Fibroblast of mammary gland (primary cell): ENCODE measurements around the gene FNBP1L.

ENCODE experiments used
- DNase-seq: peaks from one replicate; pipeline ENCODE4 v3.0.0-alpha.2; 2010; ENCODE audit warnings: low read depth
- H3K4me3 ChIP-seq: 2 replicates; pipeline ENCODE4 v1.5.1; 2011; ENCODE audit warnings: low read depth, mild to moderate bottlenecking, low read length, moderate library complexity; ENCODE audit not compliant: control insufficient read depth
- TF ChIP-seq, protein P1 (sequence below): conservative IDR thresholded peaks from 2 replicates; pipeline ENCODE4 v1.5.1; 2011; ENCODE audit warnings: low read depth, low read length, inconsistent platforms; ENCODE audit not compliant: control insufficient read depth, insufficient read depth

Gene FNBP1L

DNA sequence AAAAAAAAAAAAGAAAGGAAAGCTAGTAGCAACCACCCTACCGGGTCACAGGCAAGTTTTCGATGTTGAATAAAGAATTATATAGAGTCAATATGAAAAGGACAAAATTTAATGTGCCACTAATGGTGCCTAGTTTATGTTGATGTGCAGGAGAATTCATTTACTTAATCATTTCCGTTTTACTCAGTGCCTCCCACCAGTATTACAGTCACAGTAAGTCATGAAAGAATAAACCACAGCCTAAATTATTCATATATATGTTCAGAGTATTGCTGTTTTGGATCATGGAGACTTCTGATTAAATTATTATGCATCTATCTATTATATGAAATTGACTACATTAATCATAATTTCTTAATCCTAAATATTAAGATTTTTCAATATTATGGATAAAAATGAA is 35.3 kb downstream of the FNBP1L start:
- peak; percentile 17 for DNase-seq
- H3K4me3 ChIP-seq, result no peak overlapping the region
- TF ChIP-seq, protein P1, sequence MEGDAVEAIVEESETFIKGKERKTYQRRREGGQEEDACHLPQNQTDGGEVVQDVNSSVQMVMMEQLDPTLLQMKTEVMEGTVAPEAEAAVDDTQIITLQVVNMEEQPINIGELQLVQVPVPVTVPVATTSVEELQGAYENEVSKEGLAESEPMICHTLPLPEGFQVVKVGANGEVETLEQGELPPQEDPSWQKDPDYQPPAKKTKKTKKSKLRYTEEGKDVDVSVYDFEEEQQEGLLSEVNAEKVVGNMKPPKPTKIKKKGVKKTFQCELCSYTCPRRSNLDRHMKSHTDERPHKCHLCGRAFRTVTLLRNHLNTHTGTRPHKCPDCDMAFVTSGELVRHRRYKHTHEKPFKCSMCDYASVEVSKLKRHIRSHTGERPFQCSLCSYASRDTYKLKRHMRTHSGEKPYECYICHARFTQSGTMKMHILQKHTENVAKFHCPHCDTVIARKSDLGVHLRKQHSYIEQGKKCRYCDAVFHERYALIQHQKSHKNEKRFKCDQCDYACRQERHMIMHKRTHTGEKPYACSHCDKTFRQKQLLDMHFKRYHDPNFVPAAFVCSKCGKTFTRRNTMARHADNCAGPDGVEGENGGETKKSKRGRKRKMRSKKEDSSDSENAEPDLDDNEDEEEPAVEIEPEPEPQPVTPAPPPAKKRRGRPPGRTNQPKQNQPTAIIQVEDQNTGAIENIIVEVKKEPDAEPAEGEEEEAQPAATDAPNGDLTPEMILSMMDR, result no peak

DNA sequence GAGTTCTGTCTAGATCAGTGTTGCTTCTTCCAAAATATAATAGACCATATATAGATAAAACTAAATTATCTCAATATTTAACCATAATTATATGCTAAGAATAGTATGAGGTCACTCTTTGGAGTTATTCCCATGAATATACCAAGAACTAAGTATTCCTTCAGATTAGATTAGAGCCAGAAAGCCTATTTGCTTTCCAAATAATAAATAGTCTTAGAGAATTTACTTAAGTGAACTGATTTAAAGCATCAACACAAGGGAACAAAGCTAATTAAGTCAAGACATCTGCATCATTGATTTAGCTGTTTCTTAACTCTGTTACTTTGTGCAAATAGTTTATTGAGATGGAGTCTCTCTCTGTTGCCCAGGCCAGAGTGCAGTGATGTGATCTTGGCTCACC is 35.7 kb downstream of the FNBP1L start:
- DNase-seq, result no peak
- TF ChIP-seq, protein P1, result no peak
- H3K4me3 ChIP-seq, result no peak overlapping the region

DNA sequence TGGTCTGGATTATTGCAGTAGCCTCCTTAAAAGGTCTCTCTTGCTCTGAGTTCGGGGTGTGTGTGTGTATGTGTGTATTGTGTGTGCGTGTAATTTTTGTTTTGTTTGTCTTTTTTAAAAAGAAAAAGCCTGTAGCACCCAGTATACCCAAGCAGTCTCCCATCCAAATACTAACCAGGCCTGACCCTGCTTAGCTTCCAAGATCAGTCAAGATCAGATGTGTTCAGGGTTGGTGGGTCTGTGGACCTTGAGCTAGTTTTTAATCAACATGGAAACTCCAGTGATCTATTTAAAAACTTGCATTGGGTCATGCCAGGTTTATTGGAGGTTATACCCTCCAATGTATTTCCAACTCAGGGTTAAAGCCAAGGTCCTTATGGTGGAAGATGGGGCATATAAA is 40.3 kb downstream of the FNBP1L start:
- no peak for DNase-seq
- TF ChIP-seq, protein P1, result no peak

DNA sequence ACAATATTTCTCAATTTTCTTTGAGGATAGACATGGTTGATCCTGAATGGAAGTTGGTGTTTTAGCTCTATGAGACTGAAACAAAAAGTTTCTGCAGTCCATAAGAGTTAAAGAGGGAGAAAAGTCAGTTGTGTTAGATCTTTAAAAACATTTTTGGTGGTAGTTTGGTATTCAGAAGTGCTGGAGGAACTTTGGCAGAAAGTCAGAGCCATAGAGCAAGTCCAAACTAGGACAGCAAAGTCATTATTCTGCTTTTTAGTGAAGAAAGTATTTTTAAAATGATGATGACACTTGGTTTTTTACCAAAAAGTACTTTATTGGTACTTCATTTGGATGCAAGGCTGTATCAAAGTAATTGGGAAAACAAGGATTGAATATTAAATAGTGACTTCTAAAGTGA is 41.8 kb downstream of the FNBP1L start:
- H3K4me3 ChIP-seq, result no peak overlapping the region
- DNase-seq, result no peak
- TF ChIP-seq, protein P1, result no peak

More for the DNA sequence above, 40.3 kb downstream of the FNBP1L start:
- no peak overlapping the region for H3K4me3 ChIP-seq

DNA sequence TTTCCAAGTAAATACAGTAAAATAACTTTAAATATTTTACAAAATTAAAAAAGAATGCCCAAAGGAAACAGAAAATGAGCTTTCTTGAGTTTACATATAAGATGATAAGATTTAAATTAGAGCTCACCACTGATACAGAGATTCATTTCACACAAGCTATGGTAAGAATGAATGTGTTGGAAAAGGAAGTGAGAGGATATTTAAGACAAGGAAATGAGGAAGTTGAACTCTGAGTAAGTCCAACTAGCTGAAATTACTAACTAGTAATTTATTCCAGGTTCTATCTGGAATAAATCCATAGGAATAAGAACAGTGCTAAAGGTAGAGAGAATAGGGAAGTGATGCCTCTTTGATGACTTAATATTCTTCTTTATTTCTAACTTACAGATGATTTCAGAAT is 42.4 kb downstream of the FNBP1L start:
- DNase-seq, result no peak
- no peak overlapping the region for H3K4me3 ChIP-seq
- TF ChIP-seq, protein P1, result no peak

DNA sequence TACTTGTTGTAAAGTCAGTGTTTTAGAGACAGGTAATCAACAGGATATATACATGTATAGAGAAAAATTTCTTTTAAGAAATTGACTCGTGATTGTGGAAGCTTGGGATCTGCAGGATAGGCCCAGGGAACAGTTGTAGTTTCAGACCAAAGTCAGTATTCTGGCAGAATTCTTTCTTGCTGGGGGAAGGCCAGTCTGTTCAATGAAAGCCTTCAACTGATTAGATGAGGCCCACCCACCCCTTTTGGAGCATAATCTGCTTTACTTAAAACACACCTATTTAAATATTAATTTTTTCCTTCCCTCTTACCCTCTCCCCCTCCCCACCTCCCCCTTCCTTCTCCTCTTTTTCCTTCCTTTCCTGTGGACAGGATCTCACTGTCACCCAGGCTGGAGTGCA is 48.0 kb downstream of the FNBP1L start:
- TF ChIP-seq, protein P1, result no peak
- DNase-seq, result no peak
- H3K4me3 ChIP-seq, result no peak overlapping the region

DNA sequence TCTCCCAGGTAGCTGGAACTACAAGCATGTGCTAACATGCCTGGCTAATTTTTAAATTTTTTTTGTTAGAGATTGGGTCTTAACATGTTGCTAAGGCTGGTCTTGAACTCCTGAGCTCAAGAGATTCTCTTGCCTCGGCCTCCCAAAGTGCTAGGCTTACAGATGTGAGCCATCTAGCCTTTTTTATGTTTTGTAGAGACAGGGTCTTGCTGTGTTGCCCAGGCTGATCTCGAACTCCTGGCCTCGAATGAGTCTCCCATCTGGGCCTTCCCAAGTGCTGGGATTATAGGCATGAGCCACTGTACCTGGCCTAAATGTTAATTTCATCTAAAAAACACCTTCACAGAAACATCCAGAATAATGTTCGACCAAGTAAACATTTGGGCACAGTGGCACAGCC is 48.6 kb downstream of the FNBP1L start:
- TF ChIP-seq, protein P1, result no peak
- no peak overlapping the region for H3K4me3 ChIP-seq

More for the DNA sequence above, 48.6 kb downstream of the FNBP1L start:
- DNase-seq, result no peak
